Motor neuron (in vitro differentiated cells): ENCODE measurements around the gene PRR22. TPM values are rescaled to one million over a fixed set of nuclear protein-coding genes. Genes with fewer than 3 reads are reported as not detected.

Experiments
- ATAC-seq, 8 experiments: fragments of 200-7000 bp; cut with Tn5 transposase; replicated peaks in 6 of 8; 2 replicates each; pipeline ENCODE4 v1.8.0; 2021; ENCODE audit warnings: mild to moderate bottlenecking in 8 of 8, moderate library complexity in 8 of 8
- H3K27ac ChIP-seq, 2 donors: fragments of 250-450 bp; sonication (Bioruptor Pico); 2 replicates each; pipeline ENCODE4 v1.9.0; 2021; ENCODE audit warnings: antibody characterized with exemption in 2 of 2, mild to moderate bottlenecking in 2 of 2, moderate library complexity in 1 of 2
- H3K4me1 ChIP-seq, 2 donors: fragments of 250-450 bp; sonication (Bioruptor Pico); replicated peaks in 1 of 2; 2 replicates each; pipeline ENCODE4 v1.6.1; 2021; ENCODE audit warnings: antibody characterized with exemption in 2 of 2, mild to moderate bottlenecking in 2 of 2, moderate library complexity in 1 of 2
- H3K4me3 ChIP-seq, 5 donors: fragments of 250-450 bp; sonication (Bioruptor Pico); 2 replicates each; pipeline ENCODE4 v1.9.0; 2021; ENCODE audit warnings: antibody characterized with exemption in 5 of 5, mild to moderate bottlenecking in 5 of 5, moderate library complexity in 4 of 5
- WGBS, 10 experiments: fragments of 450-650 bp; shearing (Covaris generic); methylation state at CpG; one replicate each; pipeline ENCODE4 v1.0.0; 2022; 5-methylcytosine and 5-hydroxymethylcytosine counted together
- in situ Hi-C, 9 experiments: fragments of 400-800 bp; cut with MboI; loops; one replicate each; pipeline ENCODE4 v1.15.0; 2021; ENCODE audit warnings: low sequenced_read_pairs in 9 of 9, low pct_unique_long_range_greater_than_20kb in 2 of 9; ENCODE audit not compliant: unreplicated experiment in 9 of 9
- total RNA-seq, 8 experiments: library from RNA; unstranded; fragments of 300-600 nt; gene quantifications; 2 replicates each; pipeline versions ENCODE4 v1.2.3 to v1.2.4, GENCODE V29; 2022

The PRR22 gene
- 1 to 10 TPM in 6 of 8 experiments, under 1 TPM in 2; 0.43 to 5.7 (median 1.3) TPM for total RNA-seq

DNA sequence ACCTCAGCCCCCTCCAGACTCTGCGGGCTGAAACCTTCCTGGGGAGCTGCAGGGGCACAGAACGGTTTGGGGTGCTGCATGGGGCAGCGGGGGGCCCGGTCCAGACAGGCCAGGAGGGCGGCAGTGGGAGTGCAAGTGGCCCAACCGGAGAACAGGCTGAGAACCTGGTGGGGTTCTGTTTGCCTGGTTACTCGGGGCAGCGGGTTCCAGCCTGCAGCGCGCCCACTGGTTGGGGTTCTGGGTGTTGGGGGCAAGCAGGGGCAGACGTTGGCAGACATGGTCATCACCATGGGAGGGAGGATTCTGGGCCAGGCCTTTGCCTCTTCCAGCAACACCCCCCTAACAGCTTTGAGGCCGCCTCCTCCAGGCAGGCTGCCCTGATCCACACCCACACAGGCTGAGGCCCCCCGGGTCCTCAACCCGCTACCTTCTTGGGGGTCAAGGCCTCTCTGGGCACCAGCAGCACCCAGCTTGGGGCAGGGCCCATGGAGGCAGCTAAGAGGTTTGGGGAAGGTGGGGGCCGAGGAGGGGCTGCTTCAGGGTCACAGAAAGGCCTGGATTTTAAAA is at the start of gene PRR22:
Gene PRR22 (minus strand): TSS at position 166 of the 567 bp plus-strand sequence. CDS start 86 bp downstream, at position 80.
- H3K4me1 ChIP-seq, result no peaks in the 10 kb centered on the region
- ATAC-seq, result peak in 3 of 8 experiments; percentile 2 to 9 (median 4)
- H3K27ac ChIP-seq, result no peak within 1 kb of the TSS
- no peak within 1 kb of the TSS for H3K4me3 ChIP-seq
- in situ Hi-C loops, result no loop called here
- 100% methylated on average over 2 of the region's 15 CpGs; no CpG with 5 or more reads in 9 of the 10 experiments for WGBS, 10 experiments

DNA sequence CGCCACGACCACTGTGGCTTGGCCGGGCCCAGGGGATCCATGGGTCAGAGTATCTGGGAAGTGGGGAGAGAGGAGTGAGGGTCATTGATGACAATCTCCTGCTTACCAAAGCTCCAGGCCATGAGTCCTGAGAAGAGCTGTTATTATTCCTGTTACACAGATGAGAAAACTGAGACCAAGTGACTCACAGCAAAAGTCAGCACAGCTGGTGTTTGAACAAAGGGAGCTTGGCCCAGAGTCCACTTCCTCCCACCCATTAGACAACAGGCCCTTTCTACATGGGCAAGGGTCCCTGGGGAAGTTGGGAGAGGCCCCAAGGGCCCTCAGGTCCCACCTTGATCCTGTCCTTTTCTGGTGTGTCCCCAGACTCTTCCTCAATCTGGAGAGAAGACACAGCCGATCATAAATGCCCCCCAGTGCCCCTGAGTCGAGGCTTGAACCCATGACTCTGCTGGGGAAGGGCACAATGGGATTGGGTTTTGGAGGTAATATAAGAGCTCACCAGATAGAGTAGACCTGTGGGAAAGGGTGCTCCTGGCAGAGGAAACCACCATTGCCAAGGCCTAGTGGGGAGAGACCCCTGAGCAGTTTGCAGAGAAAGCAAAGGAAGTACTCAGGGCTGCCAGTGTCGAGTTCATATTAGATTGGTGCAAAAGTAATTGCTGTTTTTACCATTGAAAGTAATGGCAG is 48.1 kb upstream of the PRR22 start:
- ATAC-seq, result no peak
- no peak overlapping the region for H3K27ac ChIP-seq
- 0 to 100% (median 80%) methylated on average over 1 to 5 of the region's 6 CpGs; no CpG with 5 or more reads in 6 of the 10 experiments for WGBS, 10 experiments
- peaks cover 9 to 10% of the 10 kb centered on the region in 2 donors for H3K4me1 ChIP-seq
- H3K4me3 ChIP-seq, result no peak overlapping the region
- in situ Hi-C loops, result no loop called here

DNA sequence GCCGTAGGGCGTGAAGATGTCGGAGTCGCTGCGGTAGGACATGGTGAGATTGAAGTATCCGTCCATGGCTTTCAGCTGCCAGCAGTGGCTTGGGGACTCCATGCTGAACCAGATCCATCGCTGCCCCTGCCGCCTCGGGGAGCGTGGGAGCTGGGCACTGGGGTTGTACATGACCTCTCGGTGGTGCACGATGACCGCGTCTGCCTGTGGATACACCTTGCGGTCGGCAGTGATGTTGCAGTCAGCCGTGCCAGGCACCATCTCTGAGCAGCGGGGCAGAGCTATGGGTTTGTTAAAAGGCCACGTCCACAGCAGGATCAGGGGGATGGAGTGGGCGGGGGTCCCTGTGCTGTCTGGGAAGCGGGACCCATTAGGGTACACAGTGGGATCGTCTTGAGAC is 47.5 kb upstream of the PRR22 start:
- no peak overlapping the region for H3K27ac ChIP-seq
- in situ Hi-C loops, result no loop called here
- WGBS, 10 experiments, result 0 to 100% (median 79%) methylated on average over 1 to 9 of the region's 22 CpGs; no CpG with 5 or more reads in 4 of the 10 experiments

DNA sequence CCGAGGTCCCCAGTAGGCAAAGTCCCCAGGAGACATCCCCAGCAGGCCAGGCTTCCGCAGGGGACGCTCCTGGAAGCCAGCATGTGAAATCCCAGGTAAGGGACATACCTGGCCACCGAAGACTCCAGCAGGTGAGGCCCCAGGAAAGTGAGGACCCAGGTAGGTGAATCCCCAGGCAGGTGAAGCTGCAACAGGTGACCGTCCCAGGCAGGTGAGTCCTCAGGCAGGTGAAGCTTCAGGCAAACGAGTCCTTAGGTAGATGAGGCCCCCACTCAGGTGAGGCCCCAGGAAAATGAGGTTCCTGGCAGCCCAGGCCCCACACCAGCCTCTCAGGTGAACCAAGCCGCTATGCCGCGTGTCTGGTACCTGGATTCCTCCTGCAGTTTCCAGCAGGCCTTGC is 46.6 kb upstream of the PRR22 start:
- H3K4me1 ChIP-seq, result peaks cover 21 to 22% of the 10 kb centered on the region in 2 donors
- no peak overlapping the region for H3K27ac ChIP-seq
- in situ Hi-C loops, result no loop called here
- 67 to 100% (median 80%) methylated on average over 1 to 3 of the region's 9 CpGs; no CpG with 5 or more reads in 5 of the 10 experiments for WGBS, 10 experiments
- no peak overlapping the region for H3K4me3 ChIP-seq
- ATAC-seq, result no peak

More for the DNA sequence above, 47.5 kb upstream of the PRR22 start:
- ATAC-seq, result no peak
- H3K4me3 ChIP-seq, result no peak overlapping the region
- H3K4me1 ChIP-seq, result peaks cover 13% of the 10 kb centered on the region in 2 donors

DNA sequence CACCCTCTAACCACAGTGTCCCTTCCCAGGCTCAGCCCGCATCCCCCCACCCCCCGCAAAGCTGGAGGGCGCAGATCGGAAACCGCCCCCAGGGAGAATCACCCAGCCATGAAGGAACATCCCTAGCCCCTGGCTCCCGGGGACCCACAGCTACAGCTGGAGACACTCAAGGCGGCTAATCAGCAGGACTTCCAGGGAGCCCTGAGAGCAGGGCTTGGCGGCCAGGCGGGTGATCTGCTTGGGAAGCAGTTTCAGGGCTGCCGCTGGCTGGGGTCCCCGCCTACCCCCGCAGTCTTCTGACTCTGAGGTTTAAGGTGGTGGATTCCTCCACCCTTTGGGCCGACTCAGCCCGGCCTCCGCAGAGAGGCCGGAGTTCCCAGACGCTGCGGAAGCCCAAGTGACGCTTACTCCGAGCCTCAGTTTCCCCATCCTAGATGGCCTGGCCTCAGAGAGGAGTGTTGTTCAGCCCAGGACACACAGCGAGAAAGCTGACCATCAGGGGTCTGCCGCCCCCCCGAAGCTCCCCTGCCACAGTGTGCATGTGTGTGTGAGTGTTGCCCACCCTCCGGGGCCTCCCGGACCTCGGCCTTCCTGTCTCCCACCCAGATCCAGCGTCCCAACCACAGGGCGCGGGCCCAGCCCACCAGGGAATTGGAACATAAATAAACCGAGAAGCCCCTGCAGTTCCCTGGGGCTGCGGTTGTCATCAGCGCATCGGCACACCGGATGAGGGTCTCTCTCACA is 45.2 kb upstream of the PRR22 start:
- Histone ChIP-seq H3K4me1 (peaks cover 23% of the 10 kb centered on the region in 2 donors), H3K4me3 (peak overlapping the region in 4 of 5 donors; percentile 41 to 71 (median 54)), H3K27ac (peak overlapping the region; percentile 95 to 96)
- no peak for ATAC-seq
- in situ Hi-C loops, result no loop called here
- 88% methylated on average over 5 of the region's 34 CpGs; no CpG with 5 or more reads in 9 of the 10 experiments for WGBS, 10 experiments

DNA sequence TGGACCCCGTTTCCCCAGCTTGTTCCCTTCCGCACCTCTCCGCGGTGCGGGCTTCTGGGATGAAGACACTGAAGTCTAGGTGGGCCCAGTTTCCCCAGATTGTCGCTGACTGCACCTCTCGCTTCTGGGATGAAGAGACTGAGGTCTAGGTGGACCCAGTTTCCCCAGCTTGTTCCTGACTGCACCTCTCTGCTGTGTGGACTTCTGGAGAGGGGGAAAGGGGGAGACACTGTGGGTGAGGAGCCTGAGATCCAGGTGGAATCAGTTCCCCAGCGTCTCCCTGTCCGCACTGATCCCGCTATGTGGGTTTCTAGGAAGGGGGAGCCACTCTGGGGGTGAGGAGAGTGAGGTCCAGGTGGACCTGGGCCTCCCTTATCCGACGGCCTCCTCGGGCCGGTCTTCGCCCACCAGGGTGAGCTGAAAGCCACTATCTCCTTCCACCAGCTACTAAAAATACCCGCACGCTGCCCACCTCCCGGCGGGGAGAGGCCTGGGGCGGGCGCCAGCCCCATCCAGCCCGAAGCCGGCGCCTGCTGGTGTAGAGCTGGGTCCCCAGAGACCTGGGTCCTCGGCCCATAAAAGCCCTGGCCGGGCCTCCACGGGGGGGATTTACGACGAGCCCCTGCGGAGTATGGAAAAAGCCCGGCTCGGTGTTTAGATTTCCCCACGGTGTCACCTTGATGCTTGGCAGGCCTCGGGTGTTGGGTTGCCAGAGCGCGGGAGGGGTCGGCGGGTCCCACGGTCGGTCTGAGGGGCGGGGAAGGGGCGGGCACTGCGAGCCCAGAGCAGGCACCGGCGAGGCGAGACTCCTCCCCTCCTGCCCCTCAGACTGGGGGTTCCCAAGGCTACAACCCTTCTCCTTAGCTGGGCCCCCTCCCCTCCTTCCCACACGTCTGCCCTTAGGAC is 44.4 kb upstream of the PRR22 start:
- peak overlapping the region; percentile 95 to 96 for H3K27ac ChIP-seq
- ATAC-seq, result peak in 5 of 8 experiments; percentile 11 to 50 (median 34)

DNA sequence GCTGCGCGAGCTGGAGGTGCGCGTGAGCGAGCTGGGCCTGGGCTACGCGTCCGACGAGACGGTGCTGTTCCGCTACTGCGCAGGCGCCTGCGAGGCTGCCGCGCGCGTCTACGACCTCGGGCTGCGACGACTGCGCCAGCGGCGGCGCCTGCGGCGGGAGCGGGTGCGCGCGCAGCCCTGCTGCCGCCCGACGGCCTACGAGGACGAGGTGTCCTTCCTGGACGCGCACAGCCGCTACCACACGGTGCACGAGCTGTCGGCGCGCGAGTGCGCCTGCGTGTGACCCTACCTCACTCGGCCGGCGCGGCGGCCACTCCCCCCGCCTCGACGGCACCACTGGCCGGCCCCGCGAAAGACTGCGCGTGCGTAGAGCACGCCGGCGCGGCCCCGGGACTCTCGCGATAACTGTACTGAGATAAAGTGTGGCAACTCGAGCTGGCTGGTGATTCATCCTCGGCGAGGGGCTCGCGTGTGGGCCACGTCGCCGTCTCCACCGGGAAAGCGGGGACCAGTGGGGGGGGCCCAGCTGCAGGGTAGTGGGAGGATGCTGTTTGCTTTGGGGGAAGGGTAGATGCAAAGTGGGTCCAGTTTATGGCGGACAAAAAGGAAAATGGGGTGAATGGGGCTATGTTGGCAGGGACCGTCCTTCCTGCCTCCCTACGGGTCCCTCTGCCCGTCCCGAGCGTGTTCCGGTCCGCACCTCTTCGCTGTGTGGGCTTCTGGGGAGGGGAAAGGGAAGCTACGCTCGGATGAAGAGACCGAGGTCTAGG is 43.5 kb upstream of the PRR22 start:
- H3K27ac ChIP-seq, result peak overlapping the region; percentile 95 to 96
- 0 to 12% (median 0%) methylated on average over 3 to 7 of the region's 91 CpGs; no CpG with 5 or more reads in 6 of the 10 experiments for WGBS, 10 experiments
- in situ Hi-C loops, result no loop called here
- peaks cover 23% of the 10 kb centered on the region in 2 donors for H3K4me1 ChIP-seq
- ATAC-seq, result peak; percentile 70 to 85 (median 78)
- peak overlapping the region; percentile 41 to 71 (median 53) for H3K4me3 ChIP-seq

More for the DNA sequence above, 44.4 kb upstream of the PRR22 start:
- peaks cover 23% of the 10 kb centered on the region in 2 donors for H3K4me1 ChIP-seq
- 0 to 20% (median 9%) methylated on average over 1 to 12 of the region's 47 CpGs; no CpG with 5 or more reads in 6 of the 10 experiments for WGBS, 10 experiments
- in situ Hi-C loops, result no loop called here
- peak overlapping the region; percentile 41 to 71 (median 53) for H3K4me3 ChIP-seq

DNA sequence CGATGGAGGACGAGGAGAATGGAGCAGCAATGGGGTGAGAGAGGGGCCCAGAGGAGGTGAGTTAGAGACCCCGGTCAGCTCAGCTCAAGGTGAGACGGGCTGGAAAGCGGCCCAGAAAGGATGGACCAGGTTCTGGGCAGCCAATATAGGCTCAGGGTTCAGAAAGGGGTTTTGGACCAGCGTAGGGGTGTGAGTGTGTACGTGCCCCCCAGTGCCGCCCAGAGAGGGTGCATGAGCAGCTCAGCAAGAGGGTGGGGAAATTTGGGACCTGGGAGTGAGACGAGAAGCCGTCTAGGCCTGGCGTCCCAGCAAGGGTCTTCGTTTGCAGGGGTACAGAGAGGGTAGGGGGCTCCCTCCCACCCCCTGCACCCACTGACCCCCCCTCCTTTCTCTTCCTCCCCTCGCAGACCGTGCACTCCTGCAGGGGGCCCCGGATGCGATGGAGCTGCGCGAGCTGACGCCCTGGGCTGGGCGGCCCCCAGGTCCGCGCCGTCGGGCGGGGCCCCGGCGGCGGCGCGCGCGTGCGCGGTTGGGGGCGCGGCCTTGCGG is 42.9 kb upstream of the PRR22 start:
- Histone ChIP-seq H3K27ac (peak overlapping the region; percentile 95 to 96), H3K4me3 (peak overlapping the region; percentile 41 to 71 (median 53)), H3K4me1 (peaks cover 23% of the 10 kb centered on the region in 2 donors)
- no peak for ATAC-seq
- 100% methylated on average over 2 of the region's 37 CpGs; no CpG with 5 or more reads in 9 of the 10 experiments for WGBS, 10 experiments
- in situ Hi-C loops, result no loop called here

DNA sequence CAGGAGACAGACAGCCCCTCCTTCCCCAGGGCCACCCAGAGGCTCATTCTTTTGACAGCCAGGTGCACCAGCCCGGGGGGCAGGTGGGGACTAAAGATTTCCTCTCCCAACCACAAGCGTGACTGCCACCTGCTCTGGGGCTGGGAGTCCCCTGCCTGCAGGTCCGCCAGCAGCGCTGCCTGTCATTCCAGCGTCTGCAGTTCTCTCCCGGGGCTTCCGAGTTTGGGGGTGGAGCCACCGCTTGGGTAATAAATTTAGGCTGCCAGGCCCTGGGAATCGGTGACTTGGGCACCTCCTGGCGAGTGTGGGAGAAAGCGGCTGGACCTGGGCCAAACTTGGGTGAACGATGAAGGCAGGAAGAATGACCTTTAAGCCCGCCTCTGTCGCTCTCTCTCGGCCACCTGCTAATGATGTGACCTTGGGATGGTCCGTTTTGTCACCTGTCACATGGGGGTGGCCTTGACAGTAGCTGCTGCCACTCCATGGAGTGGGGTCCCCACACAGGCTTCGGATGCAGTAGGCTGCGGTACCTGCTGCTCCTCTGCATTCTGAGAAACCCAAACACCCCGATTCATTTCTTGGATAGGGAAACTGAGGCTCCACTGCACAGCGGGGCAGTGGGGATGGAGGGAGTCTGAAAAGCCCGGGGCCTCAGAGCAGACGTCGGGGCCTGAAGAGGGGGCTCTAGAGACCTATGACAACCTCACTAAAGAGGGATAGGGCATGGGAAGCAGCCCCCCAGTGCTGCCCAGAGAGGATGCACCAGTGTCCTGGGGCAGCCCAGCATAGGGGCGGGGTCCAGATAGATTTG is 42.2 kb upstream of the PRR22 start:
- Histone ChIP-seq H3K4me1 (peaks cover 23% of the 10 kb centered on the region in 2 donors), H3K27ac (peak overlapping the region; percentile 95 to 96), H3K4me3 (peak overlapping the region in 1 of 5 donors; percentile 71)
- in situ Hi-C loops, result no loop called here
- WGBS, 10 experiments, result 7 to 33% (median 10%) methylated on average over 4 to 9 of the region's 24 CpGs; no CpG with 5 or more reads in 7 of the 10 experiments
- ATAC-seq, result peak in 6 of 8 experiments; percentile 7 to 32 (median 17)

DNA sequence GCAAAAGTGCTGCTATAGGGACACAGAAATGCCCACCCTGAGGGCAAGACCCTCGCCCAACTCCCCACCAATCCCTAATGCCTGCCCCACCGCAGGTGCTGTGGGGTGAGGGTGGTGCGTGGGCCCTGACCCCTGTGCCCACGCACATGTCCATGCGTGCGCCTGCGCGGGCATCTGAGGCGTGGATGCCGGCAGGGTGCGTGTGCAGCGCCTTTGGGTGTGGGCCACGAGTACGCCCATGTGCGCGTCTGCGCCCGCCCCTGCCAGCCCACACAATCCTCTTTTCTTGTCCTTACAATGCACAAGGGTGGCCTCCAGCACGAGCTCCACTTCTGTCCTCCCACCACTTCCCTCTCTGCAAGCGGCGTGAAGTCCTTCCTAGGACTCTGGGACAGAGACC is 40.6 kb upstream of the PRR22 start:
- Histone ChIP-seq H3K4me3 (no peak overlapping the region), H3K4me1 (peaks cover 22 to 23% of the 10 kb centered on the region in 2 donors), H3K27ac (no peak overlapping the region)
- 100% methylated on average over 2 of the region's 21 CpGs; no CpG with 5 or more reads in 9 of the 10 experiments for WGBS, 10 experiments
- in situ Hi-C loops, result no loop called here
- no peak for ATAC-seq

DNA sequence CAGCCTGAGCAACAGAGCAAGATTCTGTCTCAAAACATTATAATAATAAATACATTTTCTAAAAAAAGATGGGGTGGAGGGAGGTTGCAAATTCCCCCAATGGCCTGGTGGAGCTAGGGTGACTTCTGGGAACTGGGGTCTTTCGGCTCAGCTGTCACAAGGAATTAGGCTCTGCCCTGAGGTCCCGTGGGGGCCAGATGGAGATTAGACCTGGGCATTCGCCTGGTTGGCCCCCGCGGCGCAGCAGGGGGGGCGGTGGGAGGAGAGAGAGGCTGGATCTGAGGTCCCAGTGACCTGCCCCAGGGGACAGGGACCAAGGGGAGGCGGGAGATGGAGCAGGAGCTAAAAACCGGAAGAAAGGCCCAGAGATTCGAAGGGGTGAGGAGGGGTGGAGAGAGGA is 40.2 kb upstream of the PRR22 start:
- Histone ChIP-seq H3K4me1 (peaks cover 18 to 20% of the 10 kb centered on the region in 2 donors), H3K27ac (no peak overlapping the region), H3K4me3 (no peak overlapping the region)
- in situ Hi-C loops, result loop anchor here in 1 of 9 experiments (25.0 kb wide), 1 partner anchor 188 kb away; no protein-coding TSS in a partner anchor
- WGBS, 10 experiments, result 65 to 83% methylated on average over 1 to 4 of the region's 10 CpGs; no CpG with 5 or more reads in 8 of the 10 experiments
- no peak for ATAC-seq
